Activated naive CD4-positive, alpha-beta T cell treated with anti-CD3 and anti-CD28 coated beads, Interleukin-2, amount 50 U/mL, for 72 hours (primary cell): Measurements from ENCODE around the gene COMP. TPM values are rescaled to one million over a fixed set of nuclear protein-coding genes. Genes with fewer than 3 reads are reported as not detected.
A peak's percentile ranks its signal among the peaks of the same experiment; 100 is the strongest.

Experiments used
- ATAC-seq, 2 donors: fragments of 150-1000 bp; cut with Tn5 transposase; 2 replicates each; pipeline ENCODE4 v1.10.0; 2021; ENCODE audit warnings: mild to moderate bottlenecking in 2 of 2, moderate library complexity in 2 of 2
- DNase-seq, 2 donors: peaks; one replicate each; pipeline ENCODE4 v3.0.0; 2021 to 2022; ENCODE audit warnings: low spot score in 2 of 2
- H3K27ac Mint-ChIP-seq, 2 donors: one replicate each; pipeline ENCODE4 v1.8.0; 2022; ENCODE audit warnings: mild to moderate bottlenecking in 2 of 2, mixed read lengths in 2 of 2
- H3K36me3 Mint-ChIP-seq, 2 donors: one replicate each; pipeline ENCODE4 v1.8.0; 2022; ENCODE audit warnings: mixed read lengths in 2 of 2
- H3K9me3 Mint-ChIP-seq, 2 donors: one replicate each; pipeline ENCODE4 v1.8.0; 2022; ENCODE audit warnings: mixed read lengths in 2 of 2
- total RNA-seq, 2 donors: library from RNA; stranded (reverse); gene quantifications; one replicate each; pipeline ENCODE4 v1.2.3, GENCODE V29; 2022

The COMP gene
- total RNA-seq, 2 donors from 2014 or later, result not detected

DNA sequence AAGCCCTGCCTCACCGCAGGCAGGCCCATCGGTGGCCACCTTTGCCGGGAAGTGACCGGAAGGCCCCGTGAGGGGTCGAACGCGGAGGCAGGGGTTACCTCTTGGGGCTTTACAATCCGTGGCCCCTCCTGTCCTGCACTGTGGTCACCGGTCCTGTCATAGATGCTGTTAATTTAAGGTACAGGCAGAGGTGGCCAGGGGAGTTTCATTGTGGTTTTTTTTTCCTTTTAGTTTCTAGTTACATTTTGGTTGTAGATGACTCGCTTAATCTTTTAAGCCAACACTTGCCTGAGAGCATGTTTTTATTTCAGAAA lies 13.1 kb downstream of the COMP start:
- H3K27ac Mint-ChIP-seq, result no peak overlapping the region
- DNase-seq (no peak), ATAC-seq (peak in 1 of 2 donors; percentile 18)
- H3K36me3 Mint-ChIP-seq, result no peaks in the 10 kb centered on the region
- H3K9me3 Mint-ChIP-seq, result no peaks in the 10 kb centered on the region

- H3K27ac Mint-ChIP-seq, result no peak overlapping the region
- DNase-seq, result no peak
Observed at GRCh38 chr19:18777301-18778075, 13.6 kb downstream of the COMP start.

DNA sequence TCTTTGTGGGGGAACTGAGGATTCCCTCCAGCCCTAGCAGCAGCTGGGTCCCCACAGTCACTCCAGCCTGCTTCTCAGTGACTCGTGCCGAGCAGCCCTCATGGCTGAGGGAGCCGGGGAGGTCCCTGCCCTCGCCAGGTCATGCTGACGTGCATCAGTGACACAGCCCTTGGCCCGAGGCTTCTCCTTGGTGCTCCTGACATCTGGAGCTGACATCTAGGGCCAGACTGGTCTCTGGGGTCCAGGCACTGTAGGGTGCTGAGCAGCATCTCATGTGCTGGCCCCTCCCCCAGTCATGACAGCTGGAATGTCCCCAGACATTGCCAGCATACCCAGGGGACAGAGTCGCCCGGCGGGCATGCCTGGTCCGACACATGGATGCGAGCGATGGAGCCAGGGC lies 14.4 kb downstream of the COMP start:
- no peaks in the 10 kb centered on the region for H3K36me3 Mint-ChIP-seq
- no peak for DNase-seq
- H3K27ac Mint-ChIP-seq, result no peak overlapping the region
- ATAC-seq, result peak in 1 of 2 donors; percentile 65
- no peaks in the 10 kb centered on the region for H3K9me3 Mint-ChIP-seq

More at GRCh38 chr19:18777301-18778075, 13.6 kb downstream of the COMP start:
- no peak for ATAC-seq
- no peaks in the 10 kb centered on the region for H3K36me3 Mint-ChIP-seq
- H3K9me3 Mint-ChIP-seq, result no peaks in the 10 kb centered on the region

GRCh38 chr19:18776288-18776594 lies 14.9 kb downstream of the COMP start:
- ATAC-seq (no peak), DNase-seq (no peak)
- H3K27ac Mint-ChIP-seq, result no peak overlapping the region
- no peaks in the 10 kb centered on the region for H3K9me3 Mint-ChIP-seq
- no peaks in the 10 kb centered on the region for H3K36me3 Mint-ChIP-seq

DNA sequence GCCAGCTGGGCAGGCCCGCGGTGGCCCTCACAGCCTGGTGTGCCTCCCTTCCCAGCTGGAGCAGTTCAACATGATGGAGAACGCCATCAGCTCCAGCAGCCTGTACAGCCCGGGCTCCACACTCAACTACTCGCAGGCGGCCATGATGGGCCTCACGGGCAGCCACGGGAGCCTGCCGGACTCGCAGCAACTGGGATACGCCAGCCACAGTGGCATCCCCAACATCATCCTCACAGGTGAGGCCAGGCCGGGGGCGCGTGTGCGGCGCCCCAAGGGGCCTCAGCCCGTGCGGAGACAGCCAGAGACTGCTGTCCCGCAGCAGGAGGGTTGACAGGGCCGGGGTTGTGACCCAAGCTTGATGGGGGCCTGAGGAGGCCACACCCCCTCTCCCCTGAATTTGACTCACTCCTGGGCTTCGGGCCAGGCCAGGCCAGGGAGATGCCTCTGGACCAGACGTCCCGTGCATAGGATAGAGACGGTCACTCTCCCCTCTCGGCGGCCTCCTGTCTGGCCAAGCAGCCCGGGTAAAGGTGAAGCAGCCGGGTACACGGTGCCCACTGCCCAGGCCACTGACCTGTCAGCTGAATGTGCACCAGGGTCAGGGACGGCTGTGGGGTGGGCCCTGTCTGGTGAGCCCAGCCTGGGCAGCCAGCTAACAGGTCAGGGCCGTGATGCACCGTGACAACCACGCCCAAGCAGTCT lies 15.4 kb downstream of the COMP start:
- no peak overlapping the region for H3K27ac Mint-ChIP-seq
- H3K36me3 Mint-ChIP-seq, result no peaks in the 10 kb centered on the region
- ATAC-seq, result no peak
- no peak for DNase-seq
- H3K9me3 Mint-ChIP-seq, result no peaks in the 10 kb centered on the region

- Mint-ChIP-seq H3K9me3 (no peaks in the 10 kb centered on the region), H3K36me3 (no peaks in the 10 kb centered on the region), H3K27ac (no peak overlapping the region)
- no peak for ATAC-seq
- no peak for DNase-seq
Observed at GRCh38 chr19:18774782-18775444, 16.2 kb downstream of the COMP start.

DNA sequence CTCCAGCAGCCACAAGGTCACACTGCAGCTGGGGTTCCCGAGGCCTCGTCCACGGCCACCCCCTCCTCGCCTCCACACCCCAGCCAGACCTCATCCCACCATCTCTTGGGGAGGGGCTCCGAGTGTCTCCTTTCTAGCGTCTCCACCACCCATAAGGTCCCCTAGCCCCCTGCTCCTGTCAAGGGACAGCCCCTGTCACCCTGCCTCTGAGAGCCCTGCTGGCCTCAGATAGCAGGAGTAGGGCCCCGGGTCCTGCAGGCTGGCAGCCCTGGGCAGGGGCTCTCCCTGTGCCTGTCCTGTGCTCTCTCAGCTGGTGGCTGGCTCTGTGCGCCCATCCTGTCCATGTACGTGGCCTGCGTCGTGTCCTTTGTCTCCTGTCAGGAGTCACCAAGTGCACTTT lies 17.0 kb downstream of the COMP start:
- DNase-seq, result no peak
- no peak for ATAC-seq
- peak overlapping the region in 1 of 2 donors; percentile 2 for H3K27ac Mint-ChIP-seq
- no peaks in the 10 kb centered on the region for H3K9me3 Mint-ChIP-seq
- no peaks in the 10 kb centered on the region for H3K36me3 Mint-ChIP-seq

- no peak for DNase-seq
- ATAC-seq, result no peak
- no peaks in the 10 kb centered on the region for H3K9me3 Mint-ChIP-seq
- no peak overlapping the region for H3K27ac Mint-ChIP-seq
- H3K36me3 Mint-ChIP-seq, result no peaks in the 10 kb centered on the region
Observed at GRCh38 chr19:18773682-18774081, 17.4 kb downstream of the COMP start.

DNA sequence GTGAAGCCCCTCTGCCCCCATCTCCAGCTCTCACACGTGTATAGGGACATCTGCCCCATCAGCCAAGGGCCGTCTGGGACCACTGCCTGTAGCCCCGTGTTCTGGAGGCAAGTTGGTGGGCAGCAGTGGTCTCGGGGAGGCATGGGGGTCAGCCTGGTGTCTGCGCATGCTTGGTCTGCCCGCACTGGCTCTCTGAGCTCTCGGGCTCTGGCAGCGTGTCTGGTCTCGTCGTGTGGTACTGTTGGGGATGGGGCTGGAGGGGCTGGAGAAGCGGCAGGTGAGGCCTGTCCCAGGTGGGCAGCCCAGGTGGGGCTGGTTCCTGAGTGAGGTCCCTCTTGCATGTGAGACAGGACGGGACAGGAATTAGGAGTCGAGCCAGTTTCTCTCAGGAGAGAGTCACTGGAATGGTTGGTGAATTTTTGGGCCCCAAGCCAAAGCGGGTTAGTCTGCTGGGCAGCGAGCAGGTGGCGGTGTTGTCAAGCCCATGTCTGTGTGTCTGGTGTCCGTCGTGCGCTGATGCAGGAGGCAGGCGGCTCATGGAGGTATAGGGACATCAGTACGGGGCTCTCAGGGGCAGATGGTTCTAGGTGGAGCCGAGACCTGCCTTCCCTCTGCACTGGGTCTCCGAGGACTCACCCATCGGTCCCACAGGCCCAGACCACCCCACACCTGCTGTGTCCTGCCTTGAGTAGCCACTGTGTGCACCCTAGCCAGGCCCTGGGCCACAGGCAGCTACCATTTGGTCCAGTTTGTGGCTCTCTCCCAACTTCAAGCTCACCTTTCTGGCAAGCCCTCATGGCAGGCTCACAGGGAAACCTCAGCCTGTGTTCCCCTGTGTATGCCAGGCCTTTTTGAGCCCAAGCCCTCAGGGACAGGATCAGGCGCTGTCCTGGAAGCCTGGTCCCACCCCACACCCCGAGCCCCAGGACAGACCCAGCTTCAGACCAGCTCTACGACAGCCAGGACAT lies 18.2 kb downstream of the COMP start:
- H3K9me3 Mint-ChIP-seq, result no peaks in the 10 kb centered on the region
- H3K27ac Mint-ChIP-seq, result no peak overlapping the region
- H3K36me3 Mint-ChIP-seq, result no peaks in the 10 kb centered on the region
- no peak for ATAC-seq
- DNase-seq, result no peak

GRCh38 chr19:18771328-18772242 lies 19.5 kb downstream of the COMP start:
- ATAC-seq (peak in 1 of 2 donors; percentile 36), DNase-seq (no peak)
- Mint-ChIP-seq H3K9me3 (no peaks in the 10 kb centered on the region), H3K27ac (no peak overlapping the region), H3K36me3 (no peaks in the 10 kb centered on the region)

DNA sequence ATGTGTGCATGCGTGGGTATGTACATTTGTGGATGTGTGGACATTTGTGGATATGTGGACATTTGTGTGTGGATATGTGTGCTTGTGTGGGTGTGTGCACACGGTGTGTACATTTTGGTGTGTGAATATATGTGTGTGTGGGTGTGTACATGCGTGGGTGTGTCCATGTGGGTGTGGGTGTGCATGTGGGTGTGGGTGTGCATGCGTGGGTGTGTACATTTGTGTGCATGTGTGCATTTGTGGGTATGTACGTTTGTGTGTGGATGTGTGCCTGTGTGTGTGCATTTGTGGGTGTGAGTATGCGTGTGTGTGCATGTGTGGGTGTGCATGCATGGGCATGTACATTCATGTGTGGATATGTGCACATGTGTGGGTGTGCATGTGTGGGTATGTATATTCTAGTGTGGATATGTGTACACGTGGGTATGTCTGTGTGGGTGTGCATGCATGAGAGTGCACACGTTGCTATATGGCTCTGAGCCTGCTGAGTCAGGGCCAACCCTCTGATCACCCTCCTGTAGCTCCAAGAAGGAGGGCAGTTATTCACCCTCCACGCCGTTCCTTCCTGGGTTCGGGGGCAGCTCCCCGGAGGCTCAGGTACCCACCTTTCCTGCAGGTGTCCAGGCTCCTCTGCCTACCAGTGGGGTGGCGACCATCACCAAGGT lies 20.3 kb downstream of the COMP start:
- DNase-seq, result no peak
- H3K27ac Mint-ChIP-seq, result no peak overlapping the region
- no peak for ATAC-seq
- H3K9me3 Mint-ChIP-seq, result no peaks in the 10 kb centered on the region
- H3K36me3 Mint-ChIP-seq, result no peaks in the 10 kb centered on the region

DNA sequence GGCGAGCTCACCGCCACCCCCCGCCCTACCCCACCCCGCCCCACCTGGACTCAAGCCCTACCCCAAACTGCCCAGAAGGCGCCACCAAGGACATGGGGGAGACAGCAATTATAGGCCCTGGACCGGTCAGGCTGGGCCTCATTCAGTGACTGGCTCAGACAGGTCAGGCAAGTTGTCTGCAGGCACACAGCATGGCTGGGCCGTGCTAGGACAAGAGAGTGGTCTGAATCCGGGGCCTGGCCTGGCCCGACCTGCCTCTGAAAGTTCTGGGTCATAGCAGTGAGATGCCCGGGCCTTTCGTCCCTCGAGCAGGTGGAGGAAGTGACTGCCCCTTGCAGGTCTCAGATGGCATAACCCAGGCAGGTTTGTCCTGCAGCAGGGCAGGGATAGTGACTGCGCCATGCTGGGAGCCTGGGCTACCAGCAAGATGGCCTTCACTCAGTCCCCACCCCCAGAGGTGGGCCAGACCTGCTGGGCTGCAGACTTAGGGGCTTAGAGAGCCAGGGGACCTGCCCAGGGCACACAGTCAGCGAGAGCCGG lies 21.0 kb downstream of the COMP start:
- ATAC-seq (no peak), DNase-seq (no peak)
- Mint-ChIP-seq H3K27ac (no peak overlapping the region), H3K9me3 (no peaks in the 10 kb centered on the region), H3K36me3 (no peaks in the 10 kb centered on the region)

GRCh38 chr19:18768997-18769891 lies 21.9 kb downstream of the COMP start:
- Mint-ChIP-seq H3K27ac (no peak overlapping the region), H3K9me3 (no peaks in the 10 kb centered on the region), H3K36me3 (no peaks in the 10 kb centered on the region)
- ATAC-seq, result no peak
- DNase-seq, result no peak

- no peaks in the 10 kb centered on the region for H3K36me3 Mint-ChIP-seq
- no peak overlapping the region for H3K27ac Mint-ChIP-seq
- DNase-seq, result no peak
- H3K9me3 Mint-ChIP-seq, result no peaks in the 10 kb centered on the region
- no peak for ATAC-seq
Observed at GRCh38 chr19:18768046-18768771, 22.9 kb downstream of the COMP start.
